ENCODE results near the gene ARHGEF10L.

Gene ARHGEF10L

GRCh38 chr1:17553975-17554700 lies 14.6 kb downstream of the ARHGEF10L start:
- no peak for DNase-seq

GRCh38 chr1:17554954-17555353 lies 15.5 kb downstream of the ARHGEF10L start:
- DNase-seq, result no peak

GRCh38 chr1:17557986-17558385 lies 18.5 kb downstream of the ARHGEF10L start:
- no peak for DNase-seq

GRCh38 chr1:17558541-17558940 lies 19.0 kb downstream of the ARHGEF10L start:
- no peak for DNase-seq

- DNase-seq, result no peak
Observed at GRCh38 chr1:17558954-17559614, 19.6 kb downstream of the ARHGEF10L start.

- DNase-seq, result no peak
Observed at GRCh38 chr1:17559615-17560419, 20.3 kb downstream of the ARHGEF10L start.

GRCh38 chr1:17561247-17561548 lies 21.7 kb downstream of the ARHGEF10L start:
- DNase-seq, result no peak

- no peak for DNase-seq
Observed at GRCh38 chr1:17561561-17561985, 22.1 kb downstream of the ARHGEF10L start.

GRCh38 chr1:17562375-17562774 lies 22.9 kb downstream of the ARHGEF10L start:
- DNase-seq, result no peak

GRCh38 chr1:17563494-17564281 lies 24.2 kb downstream of the ARHGEF10L start:
- DNase-seq, result no peak

- DNase-seq, result no peak
Observed at GRCh38 chr1:17564458-17565393, 25.2 kb downstream of the ARHGEF10L start.

- DNase-seq, result no peak
Observed at GRCh38 chr1:17565461-17566252, 26.2 kb downstream of the ARHGEF10L start.

- DNase-seq, result no peak
Observed at GRCh38 chr1:17566417-17566816, 26.9 kb downstream of the ARHGEF10L start.

- DNase-seq, result no peak
Observed at GRCh38 chr1:17566892-17567291, 27.4 kb downstream of the ARHGEF10L start.

- DNase-seq, result no peak
Observed at GRCh38 chr1:17567582-17567981, 28.1 kb downstream of the ARHGEF10L start.

GRCh38 chr1:17568014-17568900 lies 28.8 kb downstream of the ARHGEF10L start:
- no peak for DNase-seq

- DNase-seq, result no peak
Observed at GRCh38 chr1:17569200-17570139, 30.0 kb downstream of the ARHGEF10L start.

- DNase-seq, result no peak
Observed at GRCh38 chr1:17570228-17570627, 30.7 kb downstream of the ARHGEF10L start.
